GM12878 (cell line): Measurements from ENCODE around the gene ARHGAP11B.

ENCODE experiments used
- ATAC-seq: fragments of 200-7000 bp; cut with Tn5 transposase; 3 replicates; pipeline ENCODE4 v1.9.1; 2020; ENCODE audit warnings: mild to moderate bottlenecking, moderate library complexity
- BruUV-seq: library from RNA; stranded (reverse); fragments of 400-500 nt; replicated peaks from 2 replicates; lab custom pipeline; 2021; lab: Mats Ljungman, UMichigan
- CTCF ChIA-PET: fragments of 300-600 bp; sonication (Branson Sonifier 250); formaldehyde crosslinking; extraction: SDS; loops from one replicate; lab custom pipeline; 2021; ENCODE audit warnings: inconsistent platforms; lab: Yijun Ruan, JAX
- POLR2A ChIA-PET: fragments of 350-600 bp; formaldehyde crosslinking; extraction: SDS; loops from one replicate; lab custom pipeline; 2021; ENCODE audit warnings: inconsistent platforms; lab: Charles Lee
- RAD21 ChIA-PET: fragments of 300-600 bp; sonication (Branson Sonifier 250); formaldehyde crosslinking; loops from one replicate; lab custom pipeline; 2023; ENCODE audit warnings: antibody characterized with exemption; ENCODE audit not compliant: unreplicated experiment; lab: Charles Lee
- SMC1A ChIA-PET: fragments of 300-600 bp; sonication (Branson Sonifier 250); formaldehyde crosslinking; loops from one replicate; lab custom pipeline; 2023; ENCODE audit not compliant: unreplicated experiment, uncharacterized antibody; lab: Charles Lee
- DNase-seq: peaks from one replicate; pipeline ENCODE4 v3.0.0-alpha.2; 2011; ENCODE audit warnings: low read depth, low spot score
- FAIRE-seq: peaks from 3 replicates; lab custom pipeline; 2011; peaks lifted over from hg19 to GRCh38; lab: Jason Lieb, UNC
- H2AFZ ChIP-seq: 2 replicates; pipeline ENCODE4 v1.6.0; 2011; ENCODE audit warnings: low read depth, low read length, control low read depth; ENCODE audit not compliant: control insufficient read depth
- H3K27ac ChIP-seq: 2 replicates; pipeline ENCODE4 v1.5.1; 2011; ENCODE audit warnings: control low read depth; ENCODE audit not compliant: control insufficient read depth, insufficient read depth
- H3K27me3 ChIP-seq, 2 experiments: replicated peaks in 1 of 2; 2 replicates each; pipeline versions ENCODE4 v1.6.0 to v1.6.1; 2011; ENCODE audit warnings: low read length in 1 of 2; ENCODE audit not compliant: control insufficient read depth in 2 of 2, insufficient read depth in 2 of 2
- H3K36me3 ChIP-seq, 2 experiments: 2 replicates each; pipeline ENCODE4 v1.5.1; 2011; ENCODE audit warnings: low read length in 1 of 2; ENCODE audit not compliant: control insufficient read depth in 2 of 2, insufficient read depth in 2 of 2
- H3K4me1 ChIP-seq: 2 replicates; pipeline ENCODE4 v1.6.1; 2011; ENCODE audit warnings: mild to moderate bottlenecking, low read length, moderate library complexity, mixed read lengths; ENCODE audit not compliant: control insufficient read depth, insufficient read depth
- H3K4me2 ChIP-seq: 2 replicates; pipeline ENCODE4 v1.6.0; 2011; ENCODE audit warnings: control low read depth; ENCODE audit not compliant: control insufficient read depth, insufficient read depth
- H3K4me3 ChIP-seq: fragments of 200-600 bp; sonication (generic); 2 replicates; pipeline ENCODE4 v1.5.1; 2016
- H3K79me2 ChIP-seq: 2 replicates; pipeline ENCODE4 v1.6.0; 2011; ENCODE audit warnings: low read length; ENCODE audit not compliant: control insufficient read depth, insufficient read depth
- H3K9ac ChIP-seq: 2 replicates; pipeline ENCODE4 v1.8.0; 2011; ENCODE audit warnings: low read length, control low read depth, mixed read lengths; ENCODE audit not compliant: control insufficient read depth, insufficient read depth
- H3K9me3 ChIP-seq: replicated peaks from 3 replicates; pipeline ENCODE4 v1.5.1; 2011; ENCODE audit warnings: mild to moderate bottlenecking, low read length; ENCODE audit not compliant: control insufficient read depth, insufficient read depth
- H4K20me1 ChIP-seq: 2 replicates; pipeline ENCODE4 v1.6.0; 2011; ENCODE audit not compliant: control insufficient read depth, insufficient read depth
- ASH2L ChIP-seq: fragments of 300-600, 200-600 bp; sonication (generic); IDR thresholded peaks from 2 replicates; pipeline ENCODE4 v1.6.1; 2017; ENCODE audit warnings: low read depth, mild to moderate bottlenecking, borderline replicate concordance
- BCL3 ChIP-seq: IDR thresholded peaks from 2 replicates; pipeline ENCODE4 v1.6.1; 2011; ENCODE audit warnings: borderline replicate concordance, low read depth, mild to moderate bottlenecking, moderate library complexity, low read length; ENCODE audit not compliant: insufficient read depth, poor library complexity, severe bottlenecking
- CEBPB ChIP-seq, 2 experiments: fragments of 150-350 bp in 1 of 2; IDR thresholded peaks; 2 replicates each; pipeline ENCODE4 v1.6.1; 2012 to 2014; ENCODE audit warnings: low read depth in 2 of 2, low read length in 2 of 2, borderline replicate concordance in 1 of 2, inconsistent platforms in 1 of 2
- E2F4 ChIP-seq: IDR thresholded peaks from 2 replicates; pipeline ENCODE4 v1.6.1; 2012; ENCODE audit warnings: low read depth, low read length, improper control_type of control experiment
- EZH2 ChIP-seq: IDR thresholded peaks from 2 replicates; pipeline ENCODE4 v1.6.1; 2012; ENCODE audit warnings: low read depth, mild to moderate bottlenecking, control low read depth, inconsistent platforms, low read length, borderline replicate concordance; ENCODE audit not compliant: control insufficient read depth
- FOS ChIP-seq: IDR thresholded peaks from 3 replicates; pipeline ENCODE4 v1.6.1; 2011; ENCODE audit warnings: borderline replicate concordance; ENCODE audit not compliant: insufficient read length; ENCODE audit errors: extremely low read depth
- GABPA ChIP-seq: IDR thresholded peaks from 2 replicates; pipeline ENCODE4 v1.6.1; 2014; ENCODE audit warnings: antibody characterized with exemption, low read depth, mild to moderate bottlenecking, inconsistent platforms
- HDAC2 ChIP-seq: fragments of 200-600 bp; sonication (generic); IDR thresholded peaks from 2 replicates; pipeline ENCODE4 v1.6.1; 2017
- IKZF2 ChIP-seq, 2 experiments: fragments of 450-650 bp; IDR thresholded peaks; 2 replicates each; pipeline ENCODE4 v1.6.1; 2017; ENCODE audit warnings: mild to moderate bottlenecking in 2 of 2, moderate library complexity in 2 of 2
- KDM1A ChIP-seq: fragments of 200-600 bp; sonication (generic); IDR thresholded peaks from 2 replicates; pipeline ENCODE4 v1.6.1; 2016; ENCODE audit warnings: borderline replicate concordance
- NFXL1 ChIP-seq: fragments of 450-650 bp; IDR thresholded peaks from 2 replicates; pipeline ENCODE4 v1.6.1; 2017; ENCODE audit warnings: antibody characterized with exemption, mild to moderate bottlenecking, borderline replicate concordance
- NR2C1 ChIP-seq: fragments of 450-650 bp; IDR thresholded peaks from 2 replicates; pipeline ENCODE4 v1.6.1; 2017; ENCODE audit warnings: antibody characterized with exemption, mild to moderate bottlenecking, moderate library complexity
- NR2C2 ChIP-seq: IDR thresholded peaks from 2 replicates; pipeline ENCODE4 v1.6.1; 2011; ENCODE audit warnings: borderline replicate concordance, low read depth; ENCODE audit not compliant: control insufficient read depth, insufficient read length
- PAX5 ChIP-seq: IDR thresholded peaks from 2 replicates; pipeline ENCODE4 v1.6.1; 2011; ENCODE audit warnings: low read depth, low read length, borderline replicate concordance
- PAX8 ChIP-seq: fragments of 450-650 bp; IDR thresholded peaks from 2 replicates; pipeline ENCODE4 v1.6.1; 2017; ENCODE audit warnings: mild to moderate bottlenecking, moderate library complexity
- POLR2AphosphoS5 ChIP-seq: IDR thresholded peaks from 2 replicates; pipeline ENCODE4 v1.6.1; 2011; ENCODE audit warnings: mild to moderate bottlenecking, low read length, inconsistent platforms
- RFX5 ChIP-seq: IDR thresholded peaks from 2 replicates; pipeline ENCODE4 v1.6.1; 2011; ENCODE audit warnings: low read depth, low read length, improper control_type of control experiment
- SMAD1 ChIP-seq: fragments of 450-650 bp; IDR thresholded peaks from 2 replicates; pipeline ENCODE4 v1.6.1; 2018; ENCODE audit warnings: mild to moderate bottlenecking, low read depth; ENCODE audit not compliant: partially characterized antibody
- STAT3 ChIP-seq: IDR thresholded peaks from 2 replicates; pipeline ENCODE4 v1.6.1; 2011; ENCODE audit warnings: low read depth, low read length, improper control_type of control experiment
- SUPT20H ChIP-seq: IDR thresholded peaks from 2 replicates; pipeline ENCODE4 v1.6.1; 2011; ENCODE audit warnings: low read depth, mild to moderate bottlenecking, low read length, moderate library complexity, borderline replicate concordance; ENCODE audit not compliant: control insufficient read depth
- WGBS: methylation state at CpG from one replicate; pipeline ENCODE4 v1.1.6; 2016; ENCODE audit warnings: low lambda C conversion rate; ENCODE audit not compliant: insufficient replicate concordance, insufficient coverage; ENCODE audit errors: missing lambda C conversion rate; 5-methylcytosine and 5-hydroxymethylcytosine counted together
- in situ Hi-C: fragments of 300-500 bp; cut with MboI; formaldehyde crosslinking; loops from 9 replicates; pipeline ENCODE4 v1.14.3; 2018; ENCODE audit warnings: mixed read lengths
- intact Hi-C: fragments of 100-400 bp; cut with micrococcal nuclease; formaldehyde crosslinking; loops from one replicate; pipeline ENCODE4 v1.14.2; 2022; ENCODE audit not compliant: unreplicated experiment

The ARHGAP11B gene

GRCh38 chr15:30670056-30670455 is 44.1 kb downstream of the ARHGAP11B start (continued):
- TF ChIP-seq ASH2L = no peak
- TF ChIP-seq PAX5 = no peak
- no peak for TF ChIP-seq NFXL1
- no peak for TF ChIP-seq CEBPB (IDR thresholded peaks at IDR 0.05; ENCODE audit: borderline replicate concordance in 1 of 2, low read depth in 2 of 2, low read length in 2 of 2)
- no peak for TF ChIP-seq NR2C2
- no peak for TF ChIP-seq FOS
- no peak for TF ChIP-seq SMAD1
- TF ChIP-seq BCL3 = no peak
- TF ChIP-seq, all 136 proteins: peak for 0

GRCh38 chr15:30671309-30671708 is 45.4 kb downstream of the ARHGAP11B start:
- Histone ChIP-seq H4K20me1 (no peaks in the 10 kb centered on the region), H3K4me1 (no peaks in the 10 kb centered on the region), H3K9ac (no peak overlapping the region), H3K36me3 (peaks cover 1 to 13% of the 10 kb centered on the region in 2 experiments), H3K79me2 (no peaks in the 10 kb centered on the region), H3K4me2 (no peak overlapping the region), H3K4me3 (no peak overlapping the region), H3K27me3 (no peaks in the 10 kb centered on the region), H2AFZ (no peak overlapping the region), H3K9me3 (no peaks in the 10 kb centered on the region; the same call in 1 of the 3 replicates), H3K27ac (no peak overlapping the region)
- ChIA-PET POLR2A (interaction anchor here (0.5 kb wide), 1 partner anchor 24 kb away, joined by 3 read pairs; no protein-coding TSS in a partner anchor), RAD21 (no interaction called here), SMC1A (interaction anchor here (1.0 to 1.8 kb wide), 2 partner anchors 24 to 82 kb away, joined by 3 to 4 read pairs; no protein-coding TSS in a partner anchor), CTCF (no interaction called here)
- in situ Hi-C loops (no loop called here), intact Hi-C loops (loop anchor here (10.0 kb wide), 1 partner anchor 103 kb away; no protein-coding TSS in a partner anchor)
- DNase-seq = no peak
- no peak for TF ChIP-seq IKZF2 (IDR thresholded peaks at IDR 0.05)
- TF ChIP-seq RFX5 = no peak
- no peak for TF ChIP-seq HDAC2
- TF ChIP-seq POLR2AphosphoS5 = no peak
- no peak for TF ChIP-seq STAT3
- TF ChIP-seq PAX8 = no peak
- no peak for TF ChIP-seq CEBPB (IDR thresholded peaks at IDR 0.05; ENCODE audit: borderline replicate concordance in 1 of 2, low read depth in 2 of 2, low read length in 2 of 2)
- no peak for TF ChIP-seq KDM1A
- no peak for TF ChIP-seq NR2C1
- no peak for TF ChIP-seq E2F4
- no peak for TF ChIP-seq SUPT20H
- no peak for TF ChIP-seq EZH2
- TF ChIP-seq GABPA = no peak
- FAIRE-seq = no peak
- WGBS = 100% methylated on average over 1 of the region's 1 CpG
- ATAC-seq = no peak
- no TSS peak for BruUV-seq
